Aortic smooth muscle cell (primary cell): ENCODE measurements around the gene VIL1. TPM values are rescaled to one million over a fixed set of nuclear protein-coding genes. Genes with fewer than 3 reads are reported as not detected.

Experiments used
- total RNA-seq: library from RNA; depleted of rRNA; stranded (reverse); fragments of >200 nt; gene quantifications from 2 replicates; pipeline ENCODE4 v1.2.3, GENCODE V29; 2014

VIL1 gene
- not detected in 2 replicates for total RNA-seq

DNA sequence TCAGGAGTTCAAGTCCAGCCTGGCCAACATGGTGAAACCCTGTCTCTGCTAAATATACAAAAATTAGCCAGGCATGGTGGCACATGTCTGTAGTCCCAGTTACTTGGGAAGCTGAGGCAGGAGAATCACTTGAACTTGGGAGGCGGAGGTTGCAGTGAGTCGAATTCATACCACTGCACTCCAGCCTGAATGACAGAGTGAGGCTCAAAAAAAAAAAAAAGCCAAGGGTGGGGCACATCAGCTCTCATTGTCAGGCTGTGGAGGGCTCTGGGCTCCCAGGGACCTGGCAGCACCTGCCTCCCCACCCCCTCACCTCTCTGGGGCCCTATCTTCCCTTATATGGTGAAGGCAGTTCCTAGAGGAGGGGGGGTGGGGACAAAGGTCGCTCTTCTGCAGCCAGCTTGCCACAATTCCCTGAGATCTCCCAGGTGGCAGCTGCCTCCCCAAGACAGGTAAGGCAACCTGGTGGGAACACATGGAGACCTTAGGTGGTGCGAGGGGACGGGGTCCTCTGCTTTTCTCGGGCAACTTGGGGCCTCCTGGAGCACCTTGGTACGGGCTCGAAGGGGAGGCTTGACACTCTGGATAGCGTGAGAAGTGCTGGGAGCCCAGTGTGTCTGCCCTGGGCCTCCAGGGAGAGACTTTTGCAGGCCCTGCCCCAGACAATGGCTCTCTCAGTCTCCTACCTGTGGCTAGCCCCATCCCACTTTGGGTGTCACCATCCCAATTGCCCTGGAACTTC, at the start of gene VIL1:
Gene VIL1, plus strand, starts transcription at position 407 of the 742 bp plus-strand sequence. CDS start 4,656 bp downstream, outside the sequence.

DNA sequence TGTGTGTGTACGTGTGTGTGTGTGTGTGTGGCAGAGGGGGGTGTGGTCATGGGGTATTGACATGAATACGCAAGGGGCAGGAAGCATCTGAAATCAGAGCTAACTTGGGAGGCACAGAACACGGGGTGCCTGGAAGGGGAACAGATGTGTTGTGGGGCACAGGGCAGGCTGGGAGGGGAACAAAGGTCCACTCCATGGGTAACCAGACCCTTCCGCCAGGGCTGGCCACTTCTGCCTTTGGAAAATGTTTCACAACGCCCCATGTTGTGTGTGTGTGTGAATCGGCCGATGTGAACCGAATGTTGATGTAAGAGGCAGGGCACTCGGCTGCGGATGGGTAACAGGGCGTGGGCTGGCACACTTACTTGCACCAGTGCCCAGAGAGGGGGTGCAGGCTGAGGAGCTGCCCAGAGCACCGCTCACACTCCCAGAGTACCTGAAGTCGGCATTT, 37.0 kb upstream of the VIL1 start, which contains the start of gene SLC11A1:
Gene SLC11A1, plus strand, starts transcription at position 358 of the 451 bp plus-strand sequence. CDS start 96 bp downstream, outside the sequence.

DNA sequence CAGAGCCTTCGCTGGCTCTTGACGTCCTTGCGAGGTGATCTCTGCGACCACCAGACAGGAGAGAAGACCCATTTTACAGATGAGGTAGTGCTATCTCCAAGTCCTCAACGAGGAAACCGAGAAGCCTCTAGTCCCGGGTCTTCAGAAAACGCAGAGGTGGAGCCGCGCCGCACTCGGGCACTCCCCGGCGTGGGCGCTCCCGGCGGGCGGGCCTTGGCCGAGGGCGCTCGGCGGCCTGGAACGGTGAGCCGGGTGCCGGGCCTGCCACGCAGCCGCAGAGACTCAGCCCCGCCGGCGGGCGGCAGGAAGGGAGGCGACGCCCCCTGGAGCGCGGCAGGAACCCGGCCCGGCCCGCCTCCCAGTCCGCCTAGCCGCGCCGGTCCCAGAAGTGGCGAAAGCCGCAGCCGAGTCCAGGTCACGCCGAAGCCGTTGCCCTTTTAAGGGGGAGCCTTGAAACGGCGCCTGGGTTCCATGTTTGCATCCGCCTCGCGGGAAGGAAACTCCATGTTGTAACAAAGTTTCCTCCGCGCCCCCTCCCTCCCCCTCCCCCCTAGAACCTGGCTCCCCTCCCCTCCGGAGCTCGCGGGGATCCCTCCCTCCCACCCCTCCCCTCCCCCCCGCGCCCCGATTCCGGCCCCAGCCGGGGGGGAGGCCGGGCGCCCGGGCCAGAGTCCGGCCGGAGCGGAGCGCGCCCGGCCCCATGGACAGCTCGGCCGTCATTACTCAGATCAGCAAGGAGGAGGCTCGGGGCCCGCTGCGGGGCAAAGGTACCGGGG, 19.3 kb upstream of the VIL1 start, which contains the start of gene CTDSP1:
Gene CTDSP1, plus strand, starts transcription at position 478 of the 776 bp plus-strand sequence. Its CDS starts 223 bp downstream, at position 701.

Other genes starting within 250 kb of the VIL1 start
- 403 and 416 TPM in 2 replicates for gene ARPC2, start 201.9 kb upstream of the VIL1 start, total RNA-seq
- gene GPBAR1, start 158.1 kb upstream of the VIL1 start, total RNA-seq = 0.19 TPM in 1 of 2 replicates, not detected in the other
- 138 and 157 TPM in 2 replicates for gene AAMP, start 149.0 kb upstream of the VIL1 start, total RNA-seq
- gene PNKD, start 148.6 kb upstream of the VIL1 start, total RNA-seq = 27.5 and 29.1 TPM in 2 replicates
- 321 and 346 TPM in 2 replicates for gene TMBIM1, start 126.6 kb upstream of the VIL1 start, total RNA-seq
- 0.13 TPM in 1 of 2 replicates, not detected in the other for gene CATIP, start 62.3 kb upstream of the VIL1 start, total RNA-seq
- 0.19 and 0.26 TPM in 2 replicates for gene SLC11A1, start 36.9 kb upstream of the VIL1 start, total RNA-seq
- 48.7 TPM in 2 replicates for gene CTDSP1, start 19.3 kb upstream of the VIL1 start, total RNA-seq
- 8.3 and 9.4 TPM in 2 replicates for gene USP37, start 149.2 kb downstream of the VIL1 start, total RNA-seq
- 36.4 and 39.9 TPM in 2 replicates for gene CNOT9, start 149.7 kb downstream of the VIL1 start, total RNA-seq
- 2.1 and 4.0 TPM in 2 replicates for gene PLCD4, start 188.8 kb downstream of the VIL1 start, total RNA-seq
- 5.9 and 7.7 TPM in 2 replicates for gene ZNF142, start 240.5 kb downstream of the VIL1 start, total RNA-seq
- 26.2 and 41.6 TPM in 2 replicates for gene BCS1L, start 240.6 kb downstream of the VIL1 start, total RNA-seq